ENCODE results near the gene TMOD1.
"Not testable (repeated sequence)": the region's sequence is repeated elsewhere in the genome, so short reads cannot be mapped to it uniquely, and the experiment has no call there.

Gene TMOD1

DNA sequence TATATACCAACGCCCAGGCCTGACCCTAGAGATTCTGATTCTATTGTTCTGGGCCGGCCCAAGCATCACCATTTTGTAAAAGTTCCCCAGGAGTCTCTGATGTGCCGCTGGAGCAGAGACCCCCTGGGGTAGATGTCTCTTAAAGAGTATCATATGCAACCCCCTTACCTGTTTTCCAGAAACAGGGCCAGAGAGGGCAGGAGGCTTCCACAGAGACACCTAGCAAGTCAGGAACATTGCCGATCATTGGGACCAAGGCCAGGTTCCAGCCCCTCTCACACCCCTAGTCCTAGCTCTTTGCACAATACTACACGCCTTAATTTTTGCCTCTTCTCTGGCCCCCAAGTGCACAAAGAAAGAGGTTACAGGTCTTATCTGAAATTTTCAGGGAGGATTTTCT, 63.8 kb downstream of the TMOD1 start:
- no peak for DNase-seq (ENCODE audit: low spot score)

DNA sequence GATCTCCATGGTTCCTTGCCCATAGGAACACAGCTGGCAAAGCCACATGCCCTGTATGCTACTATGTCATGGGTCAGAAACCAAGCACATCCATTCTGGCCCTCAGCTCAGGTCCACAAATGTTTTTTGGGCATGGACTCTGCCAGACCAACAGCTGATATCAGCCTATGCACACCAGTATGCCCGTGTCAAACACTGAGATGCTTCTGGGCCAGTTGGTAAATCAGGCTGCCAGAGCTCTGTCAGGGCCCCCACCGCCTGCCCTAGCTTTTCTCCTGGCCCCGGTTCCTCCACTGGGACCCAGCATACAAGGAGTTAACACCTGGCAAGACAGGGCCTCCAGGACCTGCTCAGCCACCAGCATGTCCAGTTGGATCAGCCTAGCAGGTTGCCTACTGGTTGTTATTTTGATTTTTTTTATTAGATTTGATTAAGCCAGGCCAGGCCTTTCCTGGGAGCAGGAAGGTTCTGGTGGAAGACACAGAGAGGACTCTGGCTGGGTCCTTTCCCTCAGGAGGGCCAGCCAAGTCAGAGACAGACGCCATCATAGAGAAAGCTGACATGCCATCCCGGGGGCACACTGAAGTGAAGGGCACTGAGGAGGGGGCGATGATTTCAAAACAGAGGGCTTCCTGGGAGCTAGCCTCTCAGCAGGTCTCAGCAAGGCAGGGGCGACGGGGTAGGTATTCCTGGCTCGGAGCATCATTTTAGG, 65.9 kb downstream of the TMOD1 start:
- no peak for DNase-seq (ENCODE audit: low spot score)

DNA sequence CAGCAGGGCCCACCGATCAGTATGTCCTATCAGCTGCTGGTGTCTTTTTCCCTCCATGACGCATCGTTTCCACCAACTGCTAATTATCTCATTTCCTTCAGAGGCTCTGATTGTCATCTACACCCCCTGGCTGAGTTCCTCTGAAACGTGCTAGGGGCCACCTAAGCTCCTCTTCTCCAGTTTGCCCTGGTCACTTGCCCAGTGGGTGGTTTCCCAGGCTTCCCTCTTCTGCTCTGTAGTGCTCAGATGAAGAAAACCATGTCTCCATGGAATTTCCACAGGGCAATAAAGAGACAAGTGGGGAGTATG, 66.4 kb downstream of the TMOD1 start:
- DNase-seq (ENCODE audit: low spot score) = no peak

DNA sequence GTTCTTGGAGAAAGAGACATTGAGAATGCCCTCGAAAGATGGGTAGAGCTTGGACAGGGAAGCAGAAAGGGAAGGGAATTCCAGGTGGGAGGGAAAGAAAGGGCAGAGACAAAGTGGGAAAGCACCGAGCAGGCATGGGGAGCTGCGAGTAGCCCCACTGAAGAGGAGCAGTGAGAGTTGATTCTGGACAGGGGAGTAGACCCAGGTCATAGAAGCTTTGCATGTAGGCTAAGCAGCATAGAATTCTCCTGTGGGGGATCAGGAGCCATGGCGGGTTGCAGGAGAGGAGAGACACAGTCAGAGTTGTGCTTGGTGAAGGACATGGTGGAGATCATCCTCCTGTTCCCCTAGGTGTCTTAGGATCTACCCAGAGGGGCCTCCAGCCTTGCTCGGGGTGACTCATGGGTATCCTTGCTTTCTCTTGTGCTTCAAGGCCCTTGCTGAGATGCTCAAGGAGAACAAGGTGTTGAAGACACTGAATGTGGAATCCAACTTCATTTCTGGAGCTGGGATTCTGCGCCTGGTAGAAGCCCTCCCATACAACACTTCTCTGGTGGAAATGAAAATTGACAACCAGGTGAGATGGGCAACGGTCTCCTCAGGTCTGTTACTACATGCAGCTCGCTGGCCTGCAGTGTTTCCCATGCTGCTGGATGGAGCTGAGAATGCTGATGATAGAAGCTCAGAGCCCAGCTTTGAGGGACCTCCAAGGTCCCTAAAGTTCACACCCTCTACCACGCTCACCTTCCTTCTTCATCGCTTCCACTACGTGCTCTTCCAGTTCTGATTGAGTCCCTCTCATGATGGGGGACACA, 67.2 kb downstream of the TMOD1 start:
- no peak for DNase-seq (ENCODE audit: low spot score)

DNA sequence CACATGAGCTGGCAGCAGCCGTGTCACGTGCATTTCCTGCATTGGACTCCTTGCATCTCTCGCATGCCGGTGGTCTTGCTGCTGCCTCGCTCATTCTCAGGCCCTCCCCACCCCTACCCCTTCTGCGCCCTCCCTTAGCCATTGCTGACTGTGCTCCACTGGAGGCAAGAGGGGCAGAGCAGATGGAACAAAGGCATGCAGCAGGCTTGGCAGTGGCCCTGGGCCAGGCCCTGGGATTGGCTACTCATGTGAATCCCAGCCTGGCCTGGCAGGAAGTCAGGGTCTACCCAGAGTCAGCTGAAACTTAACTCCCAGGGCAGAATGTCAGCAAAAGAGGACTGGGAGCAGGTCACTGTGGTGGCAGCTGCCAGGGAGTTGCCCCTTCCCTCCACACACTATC, 69.4 kb downstream of the TMOD1 start:
- no peak for DNase-seq (ENCODE audit: low spot score)

DNA sequence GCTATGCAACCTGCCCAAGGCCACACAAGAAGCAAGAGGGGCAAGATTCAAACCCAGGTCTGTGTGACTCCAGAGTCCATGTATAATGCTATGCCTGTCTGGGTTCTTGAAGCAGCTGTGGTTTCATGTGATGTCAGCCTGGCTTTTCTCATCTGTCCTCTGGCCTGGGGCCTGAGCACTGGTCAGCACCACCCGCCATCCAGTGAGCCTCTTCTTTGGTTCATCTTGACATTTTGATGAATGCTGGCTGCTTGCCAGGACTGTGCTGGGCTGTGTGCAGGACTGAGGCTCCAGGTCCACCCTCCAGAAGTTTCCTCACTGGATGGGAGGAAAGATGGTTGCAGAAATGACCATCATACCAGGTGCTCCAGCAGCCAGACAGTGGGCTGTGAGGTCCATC, 70.2 kb downstream of the TMOD1 start:
- no peak for DNase-seq (ENCODE audit: low spot score)

DNA sequence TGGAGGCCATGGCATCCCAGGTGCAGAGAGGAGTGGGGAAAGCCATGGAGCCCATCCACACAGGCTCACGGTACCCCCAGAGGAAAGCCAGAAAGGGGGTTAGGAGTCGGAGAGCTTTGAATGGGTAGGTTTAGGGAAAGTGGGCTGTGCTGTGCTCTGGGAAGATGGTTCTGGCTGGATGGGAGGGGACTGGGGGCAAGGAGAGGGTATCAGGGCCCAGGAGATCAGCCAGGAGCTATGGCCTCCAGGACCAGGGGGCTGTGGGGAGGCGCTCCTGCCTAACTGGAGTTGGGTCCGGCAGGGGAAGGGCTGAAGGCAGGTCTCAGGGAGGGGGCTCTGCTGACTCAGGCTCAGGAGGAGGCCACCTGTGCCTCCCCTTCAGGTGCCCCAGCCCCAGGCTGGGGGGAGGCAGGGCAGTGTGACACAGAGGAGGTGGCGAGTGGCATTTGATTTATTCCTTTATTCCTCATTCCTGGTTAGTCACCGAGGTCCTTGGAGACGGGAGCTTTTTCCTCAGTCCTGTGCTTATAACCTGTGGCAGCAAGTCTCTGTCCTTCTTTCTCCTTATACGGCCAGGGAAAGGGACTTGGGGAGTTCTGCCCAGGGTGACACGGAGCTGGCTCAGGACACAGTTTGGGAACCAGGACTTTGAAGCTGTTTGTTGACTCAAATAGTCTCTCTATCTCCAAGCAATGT, 70.9 kb downstream of the TMOD1 start:
- DNase-seq (ENCODE audit: low spot score) = no peak

DNA sequence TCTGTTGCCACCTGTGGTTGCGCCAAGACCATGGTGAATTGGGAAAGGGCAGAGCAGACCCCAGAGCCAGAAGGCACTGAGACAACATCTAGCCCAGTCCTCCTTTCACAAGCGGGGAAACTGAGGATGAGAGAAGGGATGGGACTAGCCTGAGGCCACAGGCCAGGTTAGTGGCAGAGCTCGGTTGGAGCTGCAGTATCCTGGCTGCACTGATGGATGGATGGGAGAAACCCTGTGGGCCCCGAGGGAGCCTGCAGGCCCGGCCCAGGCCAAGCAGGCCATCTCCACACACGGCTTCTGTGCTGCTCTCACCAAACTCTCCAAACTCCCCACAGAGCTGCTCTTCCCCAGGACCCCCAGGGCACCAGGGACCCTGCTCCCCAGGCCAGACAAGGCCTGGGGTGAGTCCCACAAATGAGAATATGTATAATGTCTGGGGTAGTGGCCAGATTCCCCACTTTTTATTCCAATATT, 71.5 kb downstream of the TMOD1 start:
- DNase-seq (ENCODE audit: low spot score) = no peak

DNA sequence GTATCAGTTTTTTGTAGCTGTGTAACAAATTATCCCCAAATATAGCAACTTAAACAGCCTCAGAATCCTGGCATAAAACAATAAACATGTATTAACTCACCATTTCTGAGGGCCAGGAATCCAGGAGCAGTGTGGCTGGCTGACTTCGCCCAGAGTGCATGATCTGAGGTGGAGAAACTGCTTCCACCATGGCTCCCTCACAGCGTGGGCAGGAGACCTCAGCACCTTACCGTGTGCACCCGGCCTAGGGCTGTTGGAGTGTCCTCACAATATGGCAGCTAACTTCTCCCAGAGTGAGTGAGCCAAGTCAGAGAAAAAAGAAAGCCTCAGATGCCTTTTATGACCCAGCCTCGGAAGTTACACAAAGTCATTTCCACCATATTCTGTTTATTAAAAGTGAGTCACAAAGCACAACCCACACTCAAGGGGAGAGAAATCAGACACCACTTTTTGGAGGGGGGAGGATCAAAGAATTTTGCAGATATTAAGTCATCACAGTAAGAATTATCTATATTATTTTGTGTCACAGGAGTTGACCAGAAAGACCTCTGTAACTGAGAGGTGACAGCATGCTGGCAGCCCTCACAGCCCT, 72.1 kb downstream of the TMOD1 start:
- DNase-seq (ENCODE audit: low spot score) = peak; percentile 47

DNA sequence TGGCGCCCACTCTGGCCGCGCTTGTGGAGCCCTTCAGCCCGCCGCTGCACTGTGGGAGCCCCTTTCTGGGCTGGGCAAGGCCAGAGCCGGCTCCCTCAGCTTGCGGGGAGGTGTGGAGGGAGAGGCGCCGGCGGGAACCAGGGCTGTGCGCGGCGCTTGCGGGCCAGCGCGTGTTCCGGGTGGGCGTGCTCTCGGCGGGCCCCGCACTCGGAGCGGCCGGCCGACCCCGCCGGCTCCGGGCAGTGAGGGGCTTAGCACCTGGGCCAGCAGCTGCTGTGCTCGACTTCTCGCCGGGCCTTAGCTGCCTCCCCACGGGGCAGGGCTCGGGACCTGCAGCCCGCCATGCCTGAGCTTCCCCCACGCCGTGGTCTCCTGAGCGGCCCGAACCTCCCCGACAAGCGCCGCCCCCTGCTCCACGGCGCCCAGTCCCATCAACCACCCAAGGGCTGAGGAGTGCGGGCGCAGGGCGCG, 72.7 kb downstream of the TMOD1 start:
- not testable (repeated sequence) for DNase-seq (ENCODE audit: low spot score)

DNA sequence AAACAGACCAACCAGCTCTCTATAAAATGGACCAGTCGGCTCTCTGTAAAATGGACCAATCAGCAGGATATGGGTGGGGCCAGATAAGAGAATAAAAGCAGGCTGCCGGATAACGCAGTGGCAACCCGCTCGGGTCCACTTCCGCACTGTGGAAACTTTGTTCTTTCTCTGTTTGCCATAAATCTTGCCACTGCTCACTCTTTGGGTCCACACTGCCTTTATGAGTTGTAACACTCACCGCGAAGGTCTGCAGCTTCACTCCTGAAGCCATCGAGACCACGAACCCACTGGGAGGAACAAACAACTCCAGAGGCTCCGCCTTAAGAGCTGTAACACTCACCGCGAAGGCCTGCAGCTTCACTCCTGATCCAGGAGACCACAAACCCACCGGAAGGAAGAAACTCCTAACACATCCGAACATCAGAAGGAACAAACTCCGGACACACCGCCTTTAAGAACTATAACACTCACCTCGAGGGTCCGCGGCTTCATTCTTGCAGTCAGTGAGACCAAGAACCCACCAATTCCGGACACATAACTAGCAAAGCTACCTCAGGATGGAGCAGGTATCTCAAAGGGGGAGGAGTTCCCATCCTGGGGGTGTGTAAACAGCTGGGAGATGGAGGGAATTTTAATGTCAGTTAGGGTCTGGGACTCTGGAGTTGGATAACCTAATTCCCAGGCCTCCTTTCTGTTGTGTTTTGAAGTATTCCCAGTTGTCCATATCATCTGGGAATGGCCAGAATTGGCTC, 73.6 kb downstream of the TMOD1 start:
- DNase-seq (ENCODE audit: low spot score) = not testable (repeated sequence)

DNA sequence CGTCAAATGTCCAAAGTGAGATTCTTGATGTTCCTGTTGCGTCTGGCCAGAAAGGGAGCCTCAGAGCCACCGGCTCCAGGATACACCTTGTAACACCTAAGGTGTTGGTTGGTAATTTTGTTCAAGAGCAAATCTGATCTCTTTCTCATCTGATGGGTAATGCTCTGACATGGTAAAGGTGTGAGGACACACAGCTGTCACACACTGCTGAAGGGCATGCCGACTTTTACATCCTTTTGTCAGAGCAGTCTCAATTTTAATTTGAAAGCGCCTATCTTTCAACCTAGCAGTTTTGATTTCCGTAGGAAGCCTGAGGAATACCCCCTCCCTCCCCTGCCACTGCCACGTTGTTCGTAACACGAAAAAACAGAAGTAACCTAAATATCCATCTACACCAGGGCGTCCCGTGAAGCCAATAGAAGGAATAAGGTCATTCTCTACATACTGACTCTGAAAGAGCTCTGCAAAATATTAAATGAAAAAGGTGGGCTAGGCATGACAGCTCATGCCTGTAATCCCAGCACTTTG, 74.3 kb downstream of the TMOD1 start:
- no peak for DNase-seq (ENCODE audit: low spot score)

DNA sequence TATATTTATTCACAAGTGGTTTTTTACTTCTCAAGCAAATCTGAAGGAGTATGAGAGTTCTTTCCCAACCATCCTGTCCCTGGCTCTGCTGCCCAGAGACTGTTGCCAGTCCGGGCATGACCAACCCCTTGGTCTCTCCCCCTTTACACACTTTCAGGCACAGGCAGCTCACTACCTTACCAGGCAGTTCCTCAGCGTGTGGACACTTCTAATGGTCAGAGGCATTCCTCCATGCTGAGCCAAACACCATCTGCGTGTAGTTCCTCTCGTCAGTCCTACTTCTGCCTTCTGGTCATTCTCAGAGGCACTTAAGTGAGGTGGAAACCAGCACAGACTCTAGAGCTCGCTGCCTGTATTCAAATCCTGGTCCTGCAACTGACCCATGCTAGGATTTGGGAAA, 75.6 kb downstream of the TMOD1 start:
- no peak for DNase-seq (ENCODE audit: low spot score)

DNA sequence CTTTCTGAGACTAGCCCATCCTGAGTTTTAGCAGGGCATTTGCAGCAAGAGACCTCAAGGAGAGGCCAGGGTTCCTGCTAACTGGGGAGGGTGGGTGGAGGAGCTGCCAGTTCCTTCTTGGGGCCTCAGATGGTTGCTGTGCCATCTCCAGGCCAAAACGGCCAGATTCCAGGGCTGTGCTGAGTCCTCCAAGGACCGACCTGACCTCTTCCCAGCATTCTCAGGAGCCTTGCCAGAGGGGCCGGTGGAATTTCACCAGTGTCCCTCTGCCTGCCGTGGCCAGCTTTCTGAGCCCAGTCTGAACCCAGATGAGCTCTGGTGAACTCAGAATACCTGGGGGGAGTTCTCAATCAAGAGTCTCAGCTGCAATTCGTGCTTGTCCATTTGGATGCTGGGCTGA, 77.4 kb downstream of the TMOD1 start:
- DNase-seq (ENCODE audit: low spot score) = no peak

DNA sequence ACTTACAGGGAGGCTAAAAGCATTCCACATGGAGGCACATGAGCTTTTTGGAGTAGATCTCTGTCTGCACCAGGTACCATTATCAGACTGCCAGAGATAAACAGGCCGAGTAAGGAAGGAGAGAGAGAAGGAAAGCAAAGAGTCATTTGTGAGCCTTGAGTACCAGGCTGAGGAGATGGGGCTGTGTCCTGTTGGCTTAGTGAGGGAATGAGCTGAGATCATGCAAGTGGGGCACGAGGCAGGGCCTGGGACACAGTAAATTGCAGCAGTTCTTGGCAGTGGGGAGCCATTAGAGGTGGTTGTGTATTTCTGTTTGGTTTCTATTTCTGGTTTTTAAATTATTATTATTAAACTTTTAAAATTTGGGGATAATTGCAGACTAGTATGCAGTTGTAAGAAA, 78.4 kb downstream of the TMOD1 start:
- DNase-seq (ENCODE audit: low spot score) = no peak

DNA sequence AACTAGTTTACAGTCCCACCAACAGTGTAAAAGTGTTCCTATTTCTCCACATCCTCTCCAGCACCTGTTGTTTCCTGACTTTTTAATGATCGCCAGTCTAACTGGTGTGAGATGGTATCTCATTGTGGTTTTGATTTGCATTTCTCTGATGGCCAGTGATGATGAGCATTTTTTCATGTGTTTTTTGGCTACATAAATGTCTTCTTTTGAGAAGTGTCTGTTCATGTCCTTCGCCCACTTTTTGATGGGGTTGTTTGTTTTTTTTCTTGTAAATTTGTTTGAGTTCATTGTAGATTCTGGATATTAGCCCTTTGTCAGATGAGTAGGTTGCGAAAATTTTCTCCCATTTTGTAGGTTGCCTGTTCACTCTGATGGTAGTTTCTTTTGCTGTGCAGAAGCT, 80.1 kb downstream of the TMOD1 start:
- not testable (repeated sequence) for DNase-seq (ENCODE audit: low spot score)

DNA sequence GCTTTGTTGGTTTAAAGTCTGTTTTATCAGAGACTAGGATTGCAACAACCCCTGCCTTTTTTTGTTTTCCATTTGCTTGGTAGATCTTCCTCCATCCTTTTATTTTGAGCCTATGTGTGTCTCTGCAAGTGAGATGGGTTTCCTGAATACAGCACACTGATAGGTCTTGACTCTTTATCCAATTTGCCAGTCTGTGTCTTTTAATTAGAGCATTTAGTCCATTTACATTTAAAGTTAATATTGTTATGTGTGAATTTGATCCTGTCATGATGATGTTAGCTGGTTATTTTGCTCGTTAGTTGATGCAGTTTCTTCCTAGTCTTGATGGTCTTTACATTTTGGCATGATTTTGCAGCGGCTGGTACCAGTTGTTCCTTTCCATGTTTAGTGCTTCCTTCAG, 83.3 kb downstream of the TMOD1 start:
- DNase-seq (ENCODE audit: low spot score) = not testable (repeated sequence)

DNA sequence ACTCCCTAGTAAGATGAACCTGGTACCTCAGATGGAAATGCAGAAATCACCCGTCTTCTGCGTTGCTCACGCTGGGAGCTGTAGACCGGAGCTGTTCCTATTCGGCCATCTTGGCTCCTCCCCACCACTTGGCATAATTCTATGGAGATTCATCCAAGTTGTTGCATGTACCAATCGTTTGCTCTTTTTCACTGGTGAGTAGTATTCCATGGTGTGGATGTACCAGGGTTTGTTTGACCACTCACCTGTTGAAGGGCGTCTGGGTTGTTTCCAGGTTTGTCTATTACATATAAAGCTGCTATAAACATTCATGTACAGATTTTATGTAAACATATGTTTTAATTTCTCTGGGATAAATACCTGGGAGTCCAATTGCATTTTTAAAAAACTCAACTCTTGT, 85.4 kb downstream of the TMOD1 start:
- DNase-seq (ENCODE audit: low spot score) = not testable (repeated sequence)

DNA sequence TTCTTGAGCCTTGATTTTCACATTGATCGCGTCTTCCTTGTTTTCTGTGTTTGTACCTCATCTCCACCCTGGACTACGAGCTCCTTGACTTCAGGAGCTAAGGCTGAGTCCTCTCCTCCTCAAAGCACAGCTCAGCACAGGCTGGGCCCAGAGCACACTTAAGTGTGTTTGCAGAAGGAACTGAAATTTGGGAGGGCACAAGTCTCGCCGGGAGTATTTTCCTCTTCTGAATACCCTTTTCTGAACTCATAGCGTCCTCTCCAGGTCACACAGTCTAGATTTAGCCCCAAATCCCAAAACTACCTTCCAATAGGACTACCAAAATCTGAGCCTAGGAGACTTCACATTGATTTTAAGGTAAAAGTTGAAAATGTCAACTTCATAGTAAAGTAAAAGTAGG, 90.1 kb downstream of the TMOD1 start:
- no peak for DNase-seq (ENCODE audit: low spot score)

DNA sequence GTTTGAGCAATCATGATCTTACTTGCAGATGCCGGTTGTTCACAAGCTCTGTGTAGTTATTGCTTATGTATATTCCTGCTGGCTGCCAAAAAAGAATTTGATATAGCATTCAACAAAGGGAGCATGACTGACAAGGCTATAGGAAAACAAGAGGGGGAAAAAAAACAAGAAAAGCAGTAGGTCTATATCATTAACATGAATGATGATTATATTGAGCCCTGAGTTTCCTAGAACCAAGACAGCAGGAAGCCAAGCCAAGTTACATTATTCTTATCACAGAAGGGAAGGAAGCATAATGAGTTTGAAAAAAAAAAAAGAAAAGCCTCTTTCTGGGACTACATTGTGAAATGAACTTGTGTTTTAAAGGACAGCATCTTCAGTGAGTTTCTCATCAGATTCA, 90.7 kb downstream of the TMOD1 start:
- DNase-seq (ENCODE audit: low spot score) = no peak

DNA sequence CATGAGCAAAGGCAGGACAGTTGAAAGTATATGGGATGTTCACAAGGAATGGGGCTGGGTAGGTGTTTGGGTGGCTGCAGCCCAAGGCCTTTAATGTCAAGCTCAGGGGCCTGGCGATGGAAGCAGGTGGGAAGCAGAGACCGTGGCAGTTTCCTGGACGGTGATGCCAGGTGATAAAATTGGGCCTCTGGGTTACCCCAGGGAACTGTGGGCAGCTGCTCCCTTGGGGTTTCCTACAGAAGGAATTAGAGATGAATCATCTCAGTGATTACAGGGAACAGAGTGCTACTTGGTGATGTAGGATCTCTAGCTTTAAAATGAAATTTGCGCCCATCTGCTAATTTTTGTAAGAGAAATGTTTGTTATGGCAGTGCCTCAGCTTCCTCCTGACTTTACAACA, 92.5 kb downstream of the TMOD1 start:
- peak; percentile 17 for DNase-seq (ENCODE audit: low spot score)
